HepG2 (cell line): ENCODE results near the gene DBN1. TPM values are rescaled to one million over a fixed set of nuclear protein-coding genes. Genes with fewer than 3 reads are reported as not detected.

Source experiments
- ARNT2 ChIP-seq: sonication (generic); formaldehyde crosslinking; IDR thresholded peaks from 2 replicates; pipeline ENCODE4 v1.8.0; 2022; ENCODE audit warnings: mild to moderate bottlenecking, low read depth, missing genetic modification reagents, moderate library complexity
- CHCHD3 ChIP-seq: sonication (generic); formaldehyde crosslinking; IDR thresholded peaks from 2 replicates; pipeline ENCODE4 v1.8.0; 2022; ENCODE audit warnings: mild to moderate bottlenecking, missing genetic modification reagents, moderate library complexity
- GTF2F1 ChIP-seq: fragments of 150-350 bp; IDR thresholded peaks from 2 replicates; pipeline ENCODE4 v1.6.1; 2014; ENCODE audit warnings: low read length
- HIVEP1 ChIP-seq: sonication (generic); formaldehyde crosslinking; IDR thresholded peaks from 2 replicates; pipeline ENCODE4 v1.4.0; 2020; ENCODE audit warnings: mild to moderate bottlenecking, missing genetic modification reagents
- JUN ChIP-seq: sonication (generic); formaldehyde crosslinking; IDR thresholded peaks from 2 replicates; pipeline ENCODE4 v1.4.0; 2020; ENCODE audit warnings: mild to moderate bottlenecking, missing genetic modification reagents
- KMT2A ChIP-seq: sonication (generic); formaldehyde crosslinking; IDR thresholded peaks from 2 replicates; pipeline ENCODE4 v1.4.0; 2020; ENCODE audit warnings: missing genetic modification reagents
- MAZ ChIP-seq, 2 experiments: sonication (generic) in 1 of 2; formaldehyde crosslinking in 1 of 2; IDR thresholded peaks; 2 replicates each; pipeline versions ENCODE4 v1.5.0 to v1.6.1; 2012 to 2020; ENCODE audit warnings: low read depth in 2 of 2, mild to moderate bottlenecking in 2 of 2, borderline replicate concordance in 1 of 2, improper control_type of control experiment in 1 of 2, low read length in 1 of 2, missing genetic modification reagents in 1 of 2, moderate library complexity in 1 of 2
- SALL1 ChIP-seq: sonication (generic); formaldehyde crosslinking; IDR thresholded peaks from 2 replicates; pipeline ENCODE4 v1.8.0; 2022; ENCODE audit warnings: mild to moderate bottlenecking, missing genetic modification reagents
- TAF1 ChIP-seq: sonication (generic); formaldehyde crosslinking; IDR thresholded peaks from 2 replicates; pipeline ENCODE4 v1.4.0; 2020; ENCODE audit warnings: missing genetic modification reagents
- TOE1 ChIP-seq: sonication (generic); formaldehyde crosslinking; IDR thresholded peaks from 2 replicates; pipeline ENCODE4 v1.4.0; 2020; ENCODE audit warnings: mild to moderate bottlenecking, missing genetic modification reagents
- ZC3H13 ChIP-seq: sonication (generic); formaldehyde crosslinking; IDR thresholded peaks from 2 replicates; pipeline ENCODE4 v1.8.1; 2023; ENCODE audit warnings: mild to moderate bottlenecking, missing genetic modification reagents, moderate library complexity
- ZFP82 ChIP-seq: sonication (generic); formaldehyde crosslinking; IDR thresholded peaks from 2 replicates; pipeline ENCODE4 v1.5.1; 2020; ENCODE audit warnings: mild to moderate bottlenecking, missing genetic modification reagents, borderline replicate concordance
- ZNF138 ChIP-seq: sonication (generic); formaldehyde crosslinking; IDR thresholded peaks from 2 replicates; pipeline ENCODE4 v1.5.0; 2020; ENCODE audit warnings: mild to moderate bottlenecking, low read depth, missing genetic modification reagents
- ZNF263 ChIP-seq: sonication (generic); formaldehyde crosslinking; IDR thresholded peaks from 2 replicates; pipeline ENCODE4 v1.4.0; 2020; ENCODE audit warnings: missing genetic modification reagents
- ZNF382 ChIP-seq: sonication (generic); formaldehyde crosslinking; IDR thresholded peaks from 2 replicates; pipeline ENCODE4 v1.5.0; 2020; ENCODE audit warnings: missing genetic modification reagents, mild to moderate bottlenecking, borderline replicate concordance
- ZNF446 ChIP-seq: sonication (generic); formaldehyde crosslinking; IDR thresholded peaks from 2 replicates; pipeline ENCODE4 v1.5.0; 2020; ENCODE audit warnings: mild to moderate bottlenecking, missing genetic modification reagents
- ZNF776 ChIP-seq: sonication (generic); formaldehyde crosslinking; IDR thresholded peaks from 2 replicates; pipeline ENCODE4 v1.4.0; 2020; ENCODE audit warnings: mild to moderate bottlenecking, missing genetic modification reagents
- ZNF879 ChIP-seq: sonication (generic); formaldehyde crosslinking; IDR thresholded peaks from 2 replicates; pipeline ENCODE4 v1.8.1; 2023; ENCODE audit warnings: missing genetic modification reagents
- polyA plus RNA-seq, 8 experiments: library from polyadenylated mRNA; depleted of rRNA in 3 of 8; stranded (reverse) in 7 of 8; unstranded in 1 of 8; fragments of >200 nt; fragmentation: Illumina TruSeq in 4 of 8; extraction: Trizol in 4 of 8; gene quantifications; 2 replicates each; pipeline versions ENCODE4 v1.2.1 to v1.2.3, GENCODE V29; 2011 to 2016; ENCODE audit warnings: low read depth in 4 of 8, missing spikeins in 1 of 8, mixed read lengths in 1 of 8; ENCODE audit not compliant: insufficient read depth in 1 of 8
- total RNA-seq, 5 experiments: library from RNA; depleted of rRNA; stranded (reverse); fragments of >200 nt; fragmentation: Illumina TruSeq; extraction: Trizol; gene quantifications; 2 replicates each; pipeline ENCODE4 v1.2.3, GENCODE V29; 2016; ENCODE audit warnings: low read depth in 1 of 5
- TF ChIP-seq, protein P1 (sequence below): sonication (generic); formaldehyde crosslinking; IDR thresholded peaks from 2 replicates; pipeline ENCODE4 v1.5.1; 2020; ENCODE audit warnings: mild to moderate bottlenecking, missing genetic modification reagents, moderate library complexity
- TF ChIP-seq, protein P2 (sequence below): sonication (generic); formaldehyde crosslinking; IDR thresholded peaks from 2 replicates; pipeline ENCODE4 v1.5.0; 2020; ENCODE audit warnings: mild to moderate bottlenecking, missing genetic modification reagents, moderate library complexity
- TF ChIP-seq, protein P3 (sequence below): sonication (generic); formaldehyde crosslinking; IDR thresholded peaks from 2 replicates; pipeline ENCODE4 v1.4.0; 2020; ENCODE audit warnings: missing genetic modification reagents

DBN1 gene
- total and polyA plus RNA-seq, 2 of the 13 experiments (the other 11 are each of a cell fraction or from before 2014, with no cell fraction given): 27.0 to 37.3 TPM

DNA sequence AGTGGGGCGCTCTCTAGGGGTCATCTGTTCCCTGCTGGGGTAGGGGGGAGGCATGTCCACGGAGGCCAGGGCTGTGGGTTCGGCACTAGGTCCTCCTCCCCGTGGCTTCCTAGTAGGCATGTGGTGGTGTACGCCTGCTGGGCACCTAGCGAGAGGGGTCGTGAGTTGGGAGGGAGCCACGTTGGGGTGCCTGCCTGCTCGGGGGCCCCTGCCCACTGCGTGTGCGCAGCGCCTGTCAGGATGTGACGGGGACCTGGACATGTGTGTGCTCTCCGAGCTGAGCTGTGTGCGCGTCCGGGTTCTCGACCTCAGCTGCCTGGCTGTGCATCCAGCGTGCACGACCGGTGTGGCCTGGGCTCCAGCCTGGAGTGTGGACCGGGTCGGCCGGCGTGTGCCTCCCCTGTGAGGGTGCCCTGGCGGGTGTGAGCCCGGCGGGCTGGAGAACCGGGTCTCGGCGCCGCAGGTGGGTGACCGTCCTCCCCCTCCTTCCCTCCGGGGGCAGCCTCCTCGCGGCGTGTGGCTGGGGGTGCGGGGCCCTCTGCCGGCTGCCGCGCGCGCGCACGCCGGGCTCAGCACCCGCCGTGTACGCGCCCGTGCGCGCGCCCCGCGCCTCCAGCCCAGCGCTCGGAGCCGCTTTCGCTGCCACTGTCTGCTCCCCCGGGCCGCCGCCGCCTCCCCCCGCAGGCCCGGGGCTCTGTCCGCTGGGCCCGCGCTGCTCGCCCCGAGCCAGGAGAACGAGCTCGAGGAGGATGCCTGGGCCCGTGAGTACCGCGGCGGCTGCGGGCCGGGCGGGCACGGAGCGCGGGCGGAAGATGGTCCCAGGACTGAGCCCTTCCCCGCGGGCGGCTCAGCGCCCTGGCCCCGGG lies 27.0 kb downstream of the DBN1 start, which contains the start of gene PRR7 (continued):
- TF ChIP-seq, protein P1, sequence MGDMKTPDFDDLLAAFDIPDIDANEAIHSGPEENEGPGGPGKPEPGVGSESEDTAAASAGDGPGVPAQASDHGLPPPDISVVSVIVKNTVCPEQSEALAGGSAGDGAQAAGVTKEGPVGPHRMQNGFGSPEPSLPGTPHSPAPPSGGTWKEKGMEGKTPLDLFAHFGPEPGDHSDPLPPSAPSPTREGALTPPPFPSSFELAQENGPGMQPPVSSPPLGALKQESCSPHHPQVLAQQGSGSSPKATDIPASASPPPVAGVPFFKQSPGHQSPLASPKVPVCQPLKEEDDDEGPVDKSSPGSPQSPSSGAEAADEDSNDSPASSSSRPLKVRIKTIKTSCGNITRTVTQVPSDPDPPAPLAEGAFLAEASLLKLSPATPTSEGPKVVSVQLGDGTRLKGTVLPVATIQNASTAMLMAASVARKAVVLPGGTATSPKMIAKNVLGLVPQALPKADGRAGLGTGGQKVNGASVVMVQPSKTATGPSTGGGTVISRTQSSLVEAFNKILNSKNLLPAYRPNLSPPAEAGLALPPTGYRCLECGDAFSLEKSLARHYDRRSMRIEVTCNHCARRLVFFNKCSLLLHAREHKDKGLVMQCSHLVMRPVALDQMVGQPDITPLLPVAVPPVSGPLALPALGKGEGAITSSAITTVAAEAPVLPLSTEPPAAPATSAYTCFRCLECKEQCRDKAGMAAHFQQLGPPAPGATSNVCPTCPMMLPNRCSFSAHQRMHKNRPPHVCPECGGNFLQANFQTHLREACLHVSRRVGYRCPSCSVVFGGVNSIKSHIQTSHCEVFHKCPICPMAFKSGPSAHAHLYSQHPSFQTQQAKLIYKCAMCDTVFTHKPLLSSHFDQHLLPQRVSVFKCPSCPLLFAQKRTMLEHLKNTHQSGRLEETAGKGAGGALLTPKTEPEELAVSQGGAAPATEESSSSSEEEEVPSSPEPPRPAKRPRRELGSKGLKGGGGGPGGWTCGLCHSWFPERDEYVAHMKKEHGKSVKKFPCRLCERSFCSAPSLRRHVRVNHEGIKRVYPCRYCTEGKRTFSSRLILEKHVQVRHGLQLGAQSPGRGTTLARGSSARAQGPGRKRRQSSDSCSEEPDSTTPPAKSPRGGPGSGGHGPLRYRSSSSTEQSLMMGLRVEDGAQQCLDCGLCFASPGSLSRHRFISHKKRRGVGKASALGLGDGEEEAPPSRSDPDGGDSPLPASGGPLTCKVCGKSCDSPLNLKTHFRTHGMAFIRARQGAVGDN (CRISPR knock-in tag): peak; percentile 60
- TF ChIP-seq ZFP82 (CRISPR knock-in tag): no peak; the same call in 1 of the 2 replicates
- TF ChIP-seq, protein P2, sequence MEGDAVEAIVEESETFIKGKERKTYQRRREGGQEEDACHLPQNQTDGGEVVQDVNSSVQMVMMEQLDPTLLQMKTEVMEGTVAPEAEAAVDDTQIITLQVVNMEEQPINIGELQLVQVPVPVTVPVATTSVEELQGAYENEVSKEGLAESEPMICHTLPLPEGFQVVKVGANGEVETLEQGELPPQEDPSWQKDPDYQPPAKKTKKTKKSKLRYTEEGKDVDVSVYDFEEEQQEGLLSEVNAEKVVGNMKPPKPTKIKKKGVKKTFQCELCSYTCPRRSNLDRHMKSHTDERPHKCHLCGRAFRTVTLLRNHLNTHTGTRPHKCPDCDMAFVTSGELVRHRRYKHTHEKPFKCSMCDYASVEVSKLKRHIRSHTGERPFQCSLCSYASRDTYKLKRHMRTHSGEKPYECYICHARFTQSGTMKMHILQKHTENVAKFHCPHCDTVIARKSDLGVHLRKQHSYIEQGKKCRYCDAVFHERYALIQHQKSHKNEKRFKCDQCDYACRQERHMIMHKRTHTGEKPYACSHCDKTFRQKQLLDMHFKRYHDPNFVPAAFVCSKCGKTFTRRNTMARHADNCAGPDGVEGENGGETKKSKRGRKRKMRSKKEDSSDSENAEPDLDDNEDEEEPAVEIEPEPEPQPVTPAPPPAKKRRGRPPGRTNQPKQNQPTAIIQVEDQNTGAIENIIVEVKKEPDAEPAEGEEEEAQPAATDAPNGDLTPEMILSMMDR (CRISPR knock-in tag): peak; percentile 18
- TF ChIP-seq ZNF446 (CRISPR knock-in tag): 0 out of 2 replicates have a peak, but pooled peaks have one; percentile 60
- TF ChIP-seq CHCHD3 (CRISPR knock-in tag): peak; percentile 73; the same call in 1 of the 2 replicates
- TF ChIP-seq SALL1 (CRISPR knock-in tag): peak; percentile 20; the same call in 1 of the 2 replicates
- 0 out of 2 replicates have a peak, but pooled peaks have one; percentile 49 for TF ChIP-seq HIVEP1 (CRISPR knock-in tag)
- TF ChIP-seq ZNF776: no peak; the same call in 1 of the 2 replicates
- 0 out of 2 replicates have a peak, but pooled peaks have one; percentile 23 for TF ChIP-seq TAF1 (CRISPR knock-in tag)
- 0 out of 2 replicates have a peak, but pooled peaks have one; percentile 44 for TF ChIP-seq ZNF138 (CRISPR knock-in tag)
- no peak for TF ChIP-seq JUN (CRISPR knock-in tag)
- TF ChIP-seq ZC3H13 (CRISPR knock-in tag): 0 out of 2 replicates have a peak, but pooled peaks have one; percentile 17
- TF ChIP-seq GTF2F1: no peak
- TF ChIP-seq ZNF382 (CRISPR knock-in tag): no peak
- TF ChIP-seq KMT2A (CRISPR knock-in tag): 0 out of 2 replicates have a peak, but pooled peaks have one; percentile 14
- peak; percentile 81; the same call in 1 of the 2 replicates for TF ChIP-seq ARNT2
- TF ChIP-seq, protein P3, sequence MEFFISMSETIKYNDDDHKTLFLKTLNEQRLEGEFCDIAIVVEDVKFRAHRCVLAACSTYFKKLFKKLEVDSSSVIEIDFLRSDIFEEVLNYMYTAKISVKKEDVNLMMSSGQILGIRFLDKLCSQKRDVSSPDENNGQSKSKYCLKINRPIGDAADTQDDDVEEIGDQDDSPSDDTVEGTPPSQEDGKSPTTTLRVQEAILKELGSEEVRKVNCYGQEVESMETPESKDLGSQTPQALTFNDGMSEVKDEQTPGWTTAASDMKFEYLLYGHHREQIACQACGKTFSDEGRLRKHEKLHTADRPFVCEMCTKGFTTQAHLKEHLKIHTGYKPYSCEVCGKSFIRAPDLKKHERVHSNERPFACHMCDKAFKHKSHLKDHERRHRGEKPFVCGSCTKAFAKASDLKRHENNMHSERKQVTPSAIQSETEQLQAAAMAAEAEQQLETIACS (CRISPR knock-in tag): peak; percentile 92
- TF ChIP-seq ZNF263 (CRISPR knock-in tag): peak; percentile 36
- 0 out of 2 replicates have a peak, but pooled peaks have one; percentile 1 for TF ChIP-seq ZNF879
- no peak for TF ChIP-seq TOE1 (CRISPR knock-in tag)
- no peak for TF ChIP-seq MAZ (IDR thresholded peaks at IDR 0.05; ENCODE audit: borderline replicate concordance, low read depth, low read length)
- peak; percentile 72; the same call in 1 of the 2 replicates for TF ChIP-seq MAZ (CRISPR knock-in tag; IDR thresholded peaks at IDR 0.05; ENCODE audit: low read depth)
